GM19351 (cell line): Measurements from ENCODE around the gene LTBP1.
"Not testable (repeated sequence)": the region's sequence is repeated elsewhere in the genome, so short reads cannot be mapped to it uniquely, and the experiment has no call there.

Experiments used
- ATAC-seq: cut with Tn5 transposase; IDR thresholded peaks from one replicate; pipeline ENCODE4 v1.9.1; 2021; ENCODE audit warnings: mild to moderate bottlenecking, moderate library complexity; ENCODE audit not compliant: unreplicated experiment

Gene LTBP1

GRCh38 chr2:32946314-32947075 lies at the start of gene LTBP1:
LTBP1 (plus strand) TSS chr2:32946953; CDS start chr2:32947325, 372 bp downstream.
- ATAC-seq, result peak; percentile 65

- ATAC-seq, result no peak
Observed at GRCh38 chr2:32900246-32900973, 46.3 kb upstream of the LTBP1 start.

GRCh38 chr2:32901313-32901712 lies 45.4 kb upstream of the LTBP1 start:
- no peak for ATAC-seq

- no peak for ATAC-seq
Observed at GRCh38 chr2:32902174-32902573, 44.6 kb upstream of the LTBP1 start.

- no peak for ATAC-seq
Observed at GRCh38 chr2:32902986-32903385, 43.8 kb upstream of the LTBP1 start.

- ATAC-seq, result no peak
Observed at GRCh38 chr2:32904074-32904473, 42.7 kb upstream of the LTBP1 start.

- peak; percentile 11 for ATAC-seq
Observed at GRCh38 chr2:32904751-32905150, 42.0 kb upstream of the LTBP1 start.

GRCh38 chr2:32905270-32905669 lies 41.5 kb upstream of the LTBP1 start:
- ATAC-seq, result peak; percentile 53

- ATAC-seq, result peak; percentile 94
Observed at GRCh38 chr2:32910883-32911598, 35.7 kb upstream of the LTBP1 start.

GRCh38 chr2:32915694-32916093 lies 31.1 kb upstream of the LTBP1 start:
- no peak for ATAC-seq

GRCh38 chr2:32918774-32919173 lies 28.0 kb upstream of the LTBP1 start:
- no peak for ATAC-seq

- ATAC-seq, result not testable (repeated sequence)
Observed at GRCh38 chr2:32919901-32920300, 26.9 kb upstream of the LTBP1 start.

GRCh38 chr2:32921486-32921885 lies 25.3 kb upstream of the LTBP1 start:
- ATAC-seq, result not testable (repeated sequence)

GRCh38 chr2:32922501-32922900 lies 24.3 kb upstream of the LTBP1 start:
- no peak for ATAC-seq

- no peak for ATAC-seq
Observed at GRCh38 chr2:32923109-32923508, 23.6 kb upstream of the LTBP1 start.

GRCh38 chr2:32925283-32925815 lies 21.4 kb upstream of the LTBP1 start:
- ATAC-seq, result no peak

GRCh38 chr2:32925976-32926707 lies 20.6 kb upstream of the LTBP1 start:
- ATAC-seq, result no peak

GRCh38 chr2:32926708-32927084 lies 20.1 kb upstream of the LTBP1 start:
- no peak for ATAC-seq

- ATAC-seq, result no peak
Observed at GRCh38 chr2:32930436-32930835, 16.3 kb upstream of the LTBP1 start.

GRCh38 chr2:32931519-32931918 lies 15.2 kb upstream of the LTBP1 start:
- ATAC-seq, result no peak
